ENCODE data around the gene COL1A2. TPM values are rescaled to one million over a fixed set of nuclear protein-coding genes. Genes with fewer than 3 reads are reported as not detected.

COL1A2 gene
- total RNA-seq, 2 donors from 2014 or later: 67.0 to 228 TPM

GRCh38 chr7:94429153-94429552 is 34.5 kb downstream of the COL1A2 start:
- Histone ChIP-seq H3K27me3 (no peaks in the 10 kb centered on the region), H3K4me3 (no peak overlapping the region), H3K9me3 (no peaks in the 10 kb centered on the region), H3K36me3 (peaks cover 15% of the 10 kb centered on the region), H3K4me1 (no peaks in the 10 kb centered on the region), H3K27ac (no peak overlapping the region)
- no peak for TF ChIP-seq CTCF (IDR thresholded peaks at IDR 0.05)
- DNase-seq (ENCODE audit: low spot score): no peak

- Histone ChIP-seq H3K27me3 (no peaks in the 10 kb centered on the region), H3K36me3 (no peaks in the 10 kb centered on the region), H3K4me1 (no peaks in the 10 kb centered on the region), H3K9me3 (no peaks in the 10 kb centered on the region), H3K27ac (no peak overlapping the region), H3K4me3 (no peak overlapping the region)
- TF ChIP-seq CTCF (IDR thresholded peaks at IDR 0.05): no peak
- DNase-seq (ENCODE audit: low spot score): no peak
These were observed 36.5 kb downstream of the COL1A2 start for GRCh38 chr7:94431176-94431575.

- Histone ChIP-seq H3K27ac (no peak overlapping the region), H3K9me3 (no peaks in the 10 kb centered on the region), H3K4me3 (no peak overlapping the region), H3K27me3 (no peaks in the 10 kb centered on the region), H3K36me3 (no peaks in the 10 kb centered on the region), H3K4me1 (no peaks in the 10 kb centered on the region)
- no peak for DNase-seq (ENCODE audit: low spot score)
- TF ChIP-seq CTCF (IDR thresholded peaks at IDR 0.05): no peak
These were observed 37.1 kb downstream of the COL1A2 start for GRCh38 chr7:94431619-94432280.

- no peaks in the 10 kb centered on the region for H3K27me3 ChIP-seq
- no peak overlapping the region for H3K27ac ChIP-seq
- DNase-seq (ENCODE audit: low spot score): no peak
- no peaks in the 10 kb centered on the region for H3K36me3 ChIP-seq
- no peak overlapping the region for H3K4me3 ChIP-seq
- no peaks in the 10 kb centered on the region for H3K4me1 ChIP-seq
- H3K9me3 ChIP-seq: no peaks in the 10 kb centered on the region
- TF ChIP-seq CTCF (IDR thresholded peaks at IDR 0.05): no peak
These were observed 37.6 kb downstream of the COL1A2 start for GRCh38 chr7:94432281-94432670.

- DNase-seq (ENCODE audit: low spot score): no peak
- Histone ChIP-seq H3K4me1 (no peaks in the 10 kb centered on the region), H3K27me3 (no peaks in the 10 kb centered on the region), H3K36me3 (no peaks in the 10 kb centered on the region), H3K4me3 (no peak overlapping the region), H3K27ac (no peak overlapping the region), H3K9me3 (no peaks in the 10 kb centered on the region)
- TF ChIP-seq CTCF (IDR thresholded peaks at IDR 0.05): no peak
These were observed 38.1 kb downstream of the COL1A2 start for GRCh38 chr7:94432817-94433216.

GRCh38 chr7:94433224-94433623 is 38.5 kb downstream of the COL1A2 start:
- Histone ChIP-seq H3K27ac (no peak overlapping the region), H3K4me1 (no peaks in the 10 kb centered on the region), H3K4me3 (no peak overlapping the region), H3K27me3 (no peaks in the 10 kb centered on the region), H3K9me3 (no peaks in the 10 kb centered on the region), H3K36me3 (no peaks in the 10 kb centered on the region)
- no peak for DNase-seq (ENCODE audit: low spot score)
- no peak for TF ChIP-seq CTCF (IDR thresholded peaks at IDR 0.05)

Measured in right atrium auricular region (tissue), 2 donors.